ENCODE data around the gene MOG. TPM values are rescaled to one million over a fixed set of nuclear protein-coding genes. Genes with fewer than 3 reads are reported as not detected.
"Not testable (repeated sequence)": the region's sequence is repeated elsewhere in the genome, so short reads cannot be mapped to it uniquely, and the experiment has no call there.

Gene MOG
- total RNA-seq, 1 experiment from 2014 or later, result not detected

GRCh38 chr6:29661071-29661470 is 4.2 kb downstream of the MOG start:
- DNase-seq, result no peak
- intact Hi-C loops (cut with micrococcal nuclease; ENCODE audit: unreplicated experiment), result no loop called here
- Histone ChIP-seq H3K9me2 (ENCODE audit: insufficient read depth) (no peaks in the 10 kb centered on the region), H3K36me3 (ENCODE audit: low read depth) (no peaks in the 10 kb centered on the region), H3K27ac (no peak overlapping the region), H3F3A (ENCODE audit: insufficient read depth, low read depth) (peaks cover 6% of the 10 kb centered on the region; the same call in 1 of the 2 replicates), H3K4me3 (no peak overlapping the region), H3K9me3 (ENCODE audit: insufficient read depth, low read depth) (no peaks in the 10 kb centered on the region), H4K20me1 (ENCODE audit: insufficient read depth) (no peaks in the 10 kb centered on the region), H2AFZ (no peak overlapping the region), H3K4me2 (no peak overlapping the region), H3K27me3 (ENCODE audit: insufficient read depth, low read depth) (no peaks in the 10 kb centered on the region), H3K4me1 (replicated peaks; ENCODE audit: insufficient read depth) (0 out of 2 replicates have a peak, but pooled peaks cover 7% of the 10 kb centered on the region), H3K79me2 (ENCODE audit: low read depth) (no peaks in the 10 kb centered on the region)
- ChIA-PET POLR2A (ENCODE audit: unreplicated experiment) (no interaction called here), CTCF (interaction anchor here (0.6 to 1.9 kb wide), 4 partner anchors 8 to 24 kb away, joined by 3 to 10 read pairs (median 4); no protein-coding TSS in a partner anchor)
- BruUV-seq (replicated peaks), result no TSS peak
- TF ChIP-seq CTCF (conservative IDR thresholded peaks at IDR 0.05), result no peak
- TF ChIP-seq EZH2 (IDR thresholded peaks at IDR 0.05; ENCODE audit: low read depth), result no peak

GRCh38 chr6:29661502-29662141 is 4.7 kb downstream of the MOG start:
- H3K4me3 ChIP-seq; H2AFZ ChIP-seq; H4K20me1 ChIP-seq (ENCODE audit: insufficient read depth); H3K27me3 ChIP-seq (ENCODE audit: insufficient read depth, low read depth); H3F3A ChIP-seq (ENCODE audit: insufficient read depth, low read depth); BruUV-seq (replicated peaks); H3K9me2 ChIP-seq (ENCODE audit: insufficient read depth); H3K4me2 ChIP-seq; H3K4me1 ChIP-seq (replicated peaks; ENCODE audit: insufficient read depth); H3K36me3 ChIP-seq (ENCODE audit: low read depth); H3K9me3 ChIP-seq (ENCODE audit: insufficient read depth, low read depth); H3K79me2 ChIP-seq (ENCODE audit: low read depth); intact Hi-C loops (cut with micrococcal nuclease; ENCODE audit: unreplicated experiment): not testable (repeated sequence)
- peak; percentile 50 to 77 for DNase-seq
- peak overlapping the region; percentile 48; the same call in 1 of the 2 replicates for H3K27ac ChIP-seq
- CTCF ChIA-PET, result interaction anchor here (0.6 to 1.9 kb wide), 4 partner anchors 9 to 35 kb away, joined by 3 to 10 read pairs (median 4); no protein-coding TSS in a partner anchor
- POLR2A ChIA-PET (ENCODE audit: unreplicated experiment), result interaction anchor here (0.6 kb wide), 1 partner anchor 88 kb away, joined by 6 read pairs; no protein-coding TSS in a partner anchor

- H3K9me2 ChIP-seq (ENCODE audit: insufficient read depth), result no peaks in the 10 kb centered on the region
- BruUV-seq (replicated peaks), result no TSS peak
- TF ChIP-seq EZH2 (IDR thresholded peaks at IDR 0.05; ENCODE audit: low read depth) (no peak), CTCF (conservative IDR thresholded peaks at IDR 0.05) (no peak)
- H3K27me3 ChIP-seq (ENCODE audit: insufficient read depth, low read depth), result no peaks in the 10 kb centered on the region
- H3K4me1 ChIP-seq (replicated peaks; ENCODE audit: insufficient read depth), result 0 out of 2 replicates have a peak, but pooled peaks cover 7% of the 10 kb centered on the region
- no peak for DNase-seq
- no peaks in the 10 kb centered on the region for H3K9me3 ChIP-seq (ENCODE audit: insufficient read depth, low read depth)
- peaks cover 6% of the 10 kb centered on the region; the same call in 1 of the 2 replicates for H3F3A ChIP-seq (ENCODE audit: insufficient read depth, low read depth)
- no peaks in the 10 kb centered on the region for H3K79me2 ChIP-seq (ENCODE audit: low read depth)
- no peaks in the 10 kb centered on the region for H4K20me1 ChIP-seq (ENCODE audit: insufficient read depth)
- no peak overlapping the region for H2AFZ ChIP-seq
- no peaks in the 10 kb centered on the region for H3K36me3 ChIP-seq (ENCODE audit: low read depth)
- H3K27ac ChIP-seq, result no peak overlapping the region
- POLR2A ChIA-PET (ENCODE audit: unreplicated experiment), result no interaction called here
- CTCF ChIA-PET, result interaction anchor here (0.5 to 0.9 kb wide), 2 partner anchors 10 to 18 kb away, joined by 6 to 8 read pairs; no protein-coding TSS in a partner anchor
- no peak overlapping the region for H3K4me2 ChIP-seq
- intact Hi-C loops (cut with micrococcal nuclease; ENCODE audit: unreplicated experiment), result no loop called here
- no peak overlapping the region for H3K4me3 ChIP-seq
These were observed 6.6 kb downstream of the MOG start for GRCh38 chr6:29663300-29664042.
